Loucy (cell line): ENCODE results near the gene RIMS1.

ENCODE experiments used
- H2AFZ ChIP-seq: fragments of 200-600 bp; sonication (generic); 2 replicates; pipeline ENCODE4 v1.6.0; 2016; ENCODE audit warnings: antibody characterized with exemption, mild to moderate bottlenecking, low read length, moderate library complexity
- H3F3A ChIP-seq: fragments of 200-600 bp; 2 replicates; pipeline ENCODE4 v1.6.0; 2016; ENCODE audit warnings: antibody characterized with exemption, low read depth, mild to moderate bottlenecking
- H3K27me3 ChIP-seq: fragments of 200-600 bp; sonication (generic); 2 replicates; pipeline ENCODE4 v1.6.1; 2014; ENCODE audit warnings: low read length, mild to moderate bottlenecking; ENCODE audit not compliant: insufficient read depth, poor library complexity, severe bottlenecking
- H3K36me3 ChIP-seq: fragments of 200-600 bp; sonication (generic); 2 replicates; pipeline ENCODE4 v1.6.1; 2016; ENCODE audit warnings: low read length; ENCODE audit not compliant: insufficient read depth
- H3K4me1 ChIP-seq: fragments of 200-600 bp; sonication (generic); 2 replicates; pipeline ENCODE4 v1.5.1; 2014; ENCODE audit warnings: low read length, mild to moderate bottlenecking; ENCODE audit not compliant: insufficient read depth, poor library complexity, severe bottlenecking
- H3K4me2 ChIP-seq: fragments of 200-600 bp; sonication (generic); 2 replicates; pipeline ENCODE4 v1.6.0; 2014; ENCODE audit warnings: antibody characterized with exemption, low read length, low read depth, mild to moderate bottlenecking; ENCODE audit not compliant: poor library complexity, severe bottlenecking
- H3K4me3 ChIP-seq: fragments of 200-600 bp; sonication (generic); 2 replicates; pipeline ENCODE4 v1.5.1; 2014; ENCODE audit warnings: low read length, mild to moderate bottlenecking, mixed read lengths; ENCODE audit not compliant: poor library complexity, severe bottlenecking
- H3K79me2 ChIP-seq: fragments of 200-600 bp; sonication (generic); 2 replicates; pipeline ENCODE4 v1.6.1; 2014; ENCODE audit warnings: low read length; ENCODE audit not compliant: insufficient read depth
- H3K9ac ChIP-seq: fragments of 200-600 bp; sonication (generic); 2 replicates; pipeline ENCODE4 v1.6.0; 2014; ENCODE audit warnings: mild to moderate bottlenecking, low read depth, low read length, moderate library complexity; ENCODE audit not compliant: poor library complexity, severe bottlenecking
- H3K9me2 ChIP-seq: fragments of 200-600 bp; sonication (generic); replicated peaks from 2 replicates; pipeline ENCODE4 v1.6.1; 2016; ENCODE audit warnings: low read depth, low read length, mixed read lengths
- H3K9me3 ChIP-seq: fragments of 200-600 bp; sonication (generic); 2 replicates; pipeline ENCODE4 v1.6.1; 2014; ENCODE audit warnings: mild to moderate bottlenecking, antibody characterized with exemption, low read length, low read depth; ENCODE audit not compliant: insufficient read depth
- H4K20me1 ChIP-seq: fragments of 200-600 bp; sonication (generic); 2 replicates; pipeline ENCODE4 v1.6.0; 2014; ENCODE audit warnings: antibody characterized with exemption, low read length, mild to moderate bottlenecking; ENCODE audit not compliant: insufficient read depth, poor library complexity, severe bottlenecking
- CTCF ChIP-seq: fragments of 200-600 bp; sonication (generic); conservative IDR thresholded peaks from 2 replicates; pipeline ENCODE4 v1.5.1; 2014; ENCODE audit warnings: mild to moderate bottlenecking, antibody characterized with exemption, low read length
- EZH2phosphoT487 ChIP-seq: fragments of 200-600 bp; IDR thresholded peaks from 2 replicates; pipeline ENCODE4 v1.6.1; 2018; ENCODE audit warnings: antibody characterized with exemption, mild to moderate bottlenecking, moderate library complexity, borderline replicate concordance

RIMS1 gene

GRCh38 chr6:72031471-72031870, 145.1 kb downstream of the RIMS1 start:
- Histone ChIP-seq H3K79me2 (no peaks in the 10 kb centered on the region), H3K9me2 (no peaks in the 10 kb centered on the region), H3K9ac (no peak overlapping the region), H2AFZ (no peak overlapping the region), H3K27me3 (no peaks in the 10 kb centered on the region), H3K4me2 (no peak overlapping the region), H3K9me3 (no peaks in the 10 kb centered on the region), H3K4me1 (no peaks in the 10 kb centered on the region), H3F3A (no peaks in the 10 kb centered on the region), H4K20me1 (no peaks in the 10 kb centered on the region), H3K4me3 (no peak overlapping the region), H3K36me3 (no peaks in the 10 kb centered on the region)
- TF ChIP-seq CTCF, result no peak
- no peak for TF ChIP-seq EZH2phosphoT487

- Histone ChIP-seq H3K9ac (no peak overlapping the region), H3F3A (no peaks in the 10 kb centered on the region), H3K4me2 (no peak overlapping the region), H3K4me3 (no peak overlapping the region), H3K4me1 (no peaks in the 10 kb centered on the region), H3K79me2 (no peaks in the 10 kb centered on the region), H2AFZ (no peak overlapping the region), H3K9me3 (no peaks in the 10 kb centered on the region), H3K36me3 (no peaks in the 10 kb centered on the region), H4K20me1 (no peaks in the 10 kb centered on the region), H3K27me3 (no peaks in the 10 kb centered on the region), H3K9me2 (no peaks in the 10 kb centered on the region)
- TF ChIP-seq EZH2phosphoT487 (no peak), CTCF (no peak)
Observed at GRCh38 chr6:72032086-72032485, 145.7 kb downstream of the RIMS1 start.

- no peaks in the 10 kb centered on the region for H3K36me3 ChIP-seq
- H3K4me3 ChIP-seq, result no peak overlapping the region
- H3K9me3 ChIP-seq, result no peaks in the 10 kb centered on the region
- no peaks in the 10 kb centered on the region for H3K79me2 ChIP-seq
- H3K4me2 ChIP-seq, result no peak overlapping the region
- H3K9me2 ChIP-seq, result no peaks in the 10 kb centered on the region
- TF ChIP-seq CTCF, result no peak
- TF ChIP-seq EZH2phosphoT487, result no peak
- no peaks in the 10 kb centered on the region for H3K4me1 ChIP-seq
- no peaks in the 10 kb centered on the region for H4K20me1 ChIP-seq
- H3K27me3 ChIP-seq, result no peaks in the 10 kb centered on the region
- no peak overlapping the region for H2AFZ ChIP-seq
- no peaks in the 10 kb centered on the region for H3F3A ChIP-seq
- H3K9ac ChIP-seq, result no peak overlapping the region
Observed at GRCh38 chr6:72035486-72035885, 149.1 kb downstream of the RIMS1 start.
